ENCODE data around the gene MMP28.
"Not testable (repeated sequence)": the region's sequence is repeated elsewhere in the genome, so short reads cannot be mapped to it uniquely, and the experiment has no call there.

The MMP28 gene

GRCh38 chr17:35765756-35766488 lies 29.5 kb downstream of the MMP28 start:
- DNase-seq = no peak

DNA sequence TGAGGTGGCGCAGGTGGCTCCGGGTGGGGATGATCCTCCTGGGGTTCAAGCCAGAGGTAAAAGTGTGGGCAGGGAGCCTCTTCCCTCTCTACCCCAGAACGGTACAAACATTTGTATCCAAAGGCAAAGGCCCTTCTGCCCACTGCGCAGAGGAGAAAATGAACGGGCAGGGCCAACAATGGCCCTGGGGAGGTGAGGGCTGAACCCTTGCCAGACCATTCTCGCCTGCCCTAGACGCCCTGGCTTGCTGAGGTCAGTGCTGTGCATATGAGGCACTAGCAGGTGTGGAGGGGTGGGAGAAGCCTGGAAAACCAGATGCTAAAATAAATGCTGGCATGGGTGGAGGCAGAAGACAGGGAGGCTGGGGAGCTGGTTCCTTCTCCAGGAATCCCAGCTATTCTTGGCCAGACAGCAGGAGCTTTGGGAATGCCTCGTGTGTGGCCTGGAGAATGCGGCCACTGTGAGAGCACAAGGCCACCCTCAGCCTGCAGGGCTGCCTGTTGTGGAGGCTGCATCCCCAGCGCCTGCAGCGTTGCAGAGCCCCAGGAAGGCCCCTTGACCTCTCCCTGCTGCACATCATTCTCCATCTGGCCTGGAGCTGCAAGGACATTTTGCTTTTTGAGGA lies 30.2 kb downstream of the MMP28 start:
- no peak for DNase-seq

GRCh38 chr17:35764123-35764991 lies 31.1 kb downstream of the MMP28 start:
- DNase-seq = peak; percentile 78

DNA sequence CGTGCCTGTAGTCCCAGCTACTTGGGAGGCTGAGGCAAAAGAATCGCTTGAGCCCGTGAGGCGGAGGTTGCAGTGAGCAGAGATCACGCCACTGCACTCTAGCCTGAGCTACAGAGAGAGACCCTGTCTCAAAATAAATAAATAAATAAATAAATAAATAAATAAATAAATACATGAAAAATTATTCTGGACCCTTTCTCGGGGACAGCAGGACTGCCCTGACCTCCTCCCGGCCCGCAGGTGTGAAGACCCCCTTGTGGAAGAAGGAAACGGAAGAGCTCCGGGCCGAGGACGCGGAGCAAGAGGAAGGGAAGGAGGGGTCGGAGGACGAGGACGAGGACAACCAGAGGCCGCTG lies 31.7 kb downstream of the MMP28 start:
- DNase-seq = no peak

GRCh38 chr17:35761601-35762000 lies 33.8 kb downstream of the MMP28 start:
- DNase-seq = no peak

DNA sequence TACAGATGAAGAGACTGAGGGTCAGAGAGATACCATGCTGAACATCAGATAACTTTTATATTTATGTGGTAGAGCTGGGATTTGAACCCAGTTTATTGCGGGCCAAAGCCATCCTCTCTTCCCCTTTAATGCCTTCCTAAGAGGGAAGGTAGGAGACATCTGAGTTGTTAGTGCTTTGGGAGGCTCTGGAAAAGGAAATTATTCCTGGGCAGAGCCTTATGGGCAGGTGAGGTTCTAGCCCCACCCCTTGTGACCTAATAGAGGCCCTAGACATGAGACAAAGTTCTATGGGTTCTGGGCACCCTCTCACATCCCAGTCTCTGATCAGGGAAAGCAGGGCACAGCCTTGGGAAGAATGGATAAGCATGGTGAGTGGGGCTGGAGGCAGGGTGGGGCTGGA lies 34.9 kb downstream of the MMP28 start, which contains the start of gene C17orf50:
Gene C17orf50, plus strand, starts transcription at position 301 of the 400 bp plus-strand sequence. Its CDS starts 55 bp downstream, at position 356.
- DNase-seq = no peak

GRCh38 chr17:35757243-35757642 lies 38.2 kb downstream of the MMP28 start:
- no peak for DNase-seq

DNA sequence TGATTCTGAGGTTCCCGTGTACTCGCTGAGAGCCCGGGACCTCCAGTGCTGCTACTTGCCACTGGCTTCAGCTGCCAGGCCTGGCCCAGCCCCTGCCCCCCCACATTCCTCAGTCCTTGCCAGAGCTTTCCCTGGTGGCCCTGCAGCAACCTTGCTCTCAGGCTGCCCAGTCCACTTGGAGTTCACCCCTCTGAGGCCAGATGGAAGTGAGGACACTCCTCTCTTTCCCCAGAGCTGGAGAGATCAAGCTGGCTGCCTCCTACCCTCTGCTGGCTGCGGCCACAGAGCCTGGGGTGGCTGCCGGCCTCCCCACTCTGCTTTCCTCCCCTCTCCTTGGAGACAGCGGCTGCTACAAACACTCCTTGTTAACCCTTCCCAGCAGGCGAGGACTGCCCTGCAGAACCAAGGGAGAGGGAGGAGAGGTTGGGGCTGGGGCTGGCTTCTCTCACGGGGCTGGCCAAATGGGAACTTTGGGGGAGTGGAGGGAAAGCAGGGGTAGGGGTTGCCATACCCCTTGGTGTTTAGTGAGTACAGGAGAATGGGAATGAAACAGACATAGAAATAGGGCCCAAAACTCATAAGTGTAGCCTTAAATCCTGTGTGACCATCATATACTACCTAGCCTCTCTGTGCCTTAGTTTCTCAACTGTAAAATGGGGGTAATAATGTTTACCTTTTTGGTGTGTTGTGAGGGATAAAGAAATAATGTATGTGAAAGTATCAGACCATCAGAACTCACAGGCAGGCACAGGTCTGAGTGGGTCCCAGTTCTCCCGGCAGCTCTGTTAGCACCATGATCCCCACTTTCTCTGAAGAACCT lies 42.3 kb downstream of the MMP28 start, which contains the start of gene GAS2L2:
Gene GAS2L2, minus strand, starts transcription at position 295 of the 820 bp plus-strand sequence. CDS start 389 bp downstream, outside the sequence.
- DNase-seq = no peak

DNA sequence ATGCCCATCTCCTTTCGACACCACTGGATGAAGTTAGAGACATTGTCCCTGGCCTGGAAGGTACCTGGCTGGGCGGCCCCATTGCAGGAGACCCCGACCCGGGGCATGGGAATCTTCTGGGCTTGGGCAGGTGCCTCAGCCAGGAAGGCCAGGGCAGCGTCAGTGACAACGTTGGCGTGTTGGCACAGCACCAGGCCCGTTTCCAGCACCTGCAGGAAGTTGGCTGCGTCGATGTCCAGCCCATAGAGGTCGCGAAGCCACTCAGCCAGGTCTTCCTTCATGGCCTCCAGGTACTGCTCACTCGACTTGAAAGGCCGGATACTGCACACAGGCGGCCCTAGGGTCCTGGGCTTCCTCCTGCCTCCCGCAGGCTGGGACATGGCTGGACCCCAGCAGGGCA lies 43.0 kb downstream of the MMP28 start:
- DNase-seq = no peak

GRCh38 chr17:35751541-35751940 lies 43.9 kb downstream of the MMP28 start:
- not testable (repeated sequence) for DNase-seq

DNA sequence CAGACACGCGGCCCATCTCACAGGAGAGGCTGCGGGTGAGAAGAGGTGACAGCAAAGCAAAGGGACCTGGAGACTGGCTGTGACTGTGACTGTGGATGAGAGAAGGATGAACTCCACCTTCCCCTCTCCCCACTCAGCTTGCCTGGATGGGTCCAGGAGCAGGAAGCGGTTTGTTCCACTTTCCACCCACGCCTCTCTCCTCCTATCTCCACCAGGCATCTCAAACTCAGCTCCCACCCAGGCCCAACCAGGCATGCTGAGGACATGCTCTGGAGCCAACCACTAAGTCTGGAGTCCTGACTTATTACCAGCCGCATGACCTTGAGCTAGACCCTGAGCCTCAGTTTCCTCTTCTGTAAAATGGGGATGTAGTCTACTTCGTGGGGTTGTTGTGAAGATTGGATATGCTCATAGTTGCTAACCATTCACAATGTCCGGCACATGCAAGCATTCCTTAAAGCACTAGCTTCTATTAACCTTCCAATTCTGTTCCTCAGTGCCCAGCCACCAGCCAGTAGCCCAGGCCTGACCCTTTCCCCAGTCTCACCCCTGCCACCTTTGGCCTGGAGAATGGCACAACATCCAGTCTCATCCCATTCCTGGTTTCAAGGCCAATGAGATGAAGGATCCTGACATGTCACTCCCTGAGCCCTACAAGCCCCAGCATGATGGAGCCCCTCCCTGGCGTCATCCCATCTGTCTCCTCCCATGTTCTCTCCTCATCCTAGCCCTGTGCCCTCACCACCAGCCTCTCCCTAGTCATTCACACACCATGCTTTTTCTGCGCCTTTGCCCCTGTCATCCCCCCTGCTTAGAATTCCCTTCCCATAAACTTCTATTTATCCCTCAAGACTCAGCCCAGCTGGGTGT lies 44.7 kb downstream of the MMP28 start:
- DNase-seq = no peak

GRCh38 chr17:35749560-35750412 lies 45.7 kb downstream of the MMP28 start:
- no peak for DNase-seq

DNA sequence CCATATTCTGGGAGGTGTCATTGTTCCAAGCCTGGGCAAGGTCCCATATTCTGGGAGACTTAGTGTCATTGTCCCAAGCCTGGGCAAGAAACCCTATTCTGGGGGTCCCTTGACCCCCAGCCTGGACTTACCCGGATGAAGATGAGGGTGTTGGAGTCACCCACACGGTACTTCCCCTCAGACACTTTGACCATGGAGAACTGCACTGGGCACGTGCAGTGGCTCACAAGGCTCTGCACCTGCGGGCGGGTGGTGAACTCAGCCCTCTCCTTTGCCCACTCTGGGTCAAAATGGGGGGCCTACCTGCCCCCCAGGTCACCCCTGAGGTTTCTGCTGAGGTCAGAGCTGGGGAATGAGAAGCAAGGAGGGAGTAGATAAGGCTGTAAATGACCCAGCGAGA lies 46.5 kb downstream of the MMP28 start:
- DNase-seq = no peak

DNA sequence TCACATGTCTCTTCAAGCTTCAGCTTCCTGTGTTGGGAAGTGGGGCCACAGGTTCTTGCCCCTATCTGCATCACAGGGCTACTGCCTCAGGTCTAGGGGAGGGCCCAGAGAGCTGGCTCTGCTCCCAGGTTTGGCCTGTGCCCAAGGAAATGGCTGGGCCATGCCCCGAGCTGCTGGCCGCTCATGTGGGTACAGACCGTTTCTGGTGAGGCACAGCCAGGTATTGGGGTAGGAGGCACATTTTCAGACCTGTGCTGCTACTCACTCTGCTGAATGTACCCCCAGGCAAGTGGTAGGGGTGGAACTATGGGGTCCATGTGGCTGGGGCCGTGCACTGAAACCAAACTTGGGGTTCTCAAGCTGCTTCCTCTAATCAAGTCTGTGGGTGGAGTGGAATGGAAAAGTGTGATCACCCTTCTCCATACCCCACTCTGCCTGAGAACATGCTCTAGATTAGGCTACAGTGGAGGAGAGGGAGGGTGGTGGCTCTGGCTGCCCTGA lies 47.0 kb downstream of the MMP28 start:
- DNase-seq = no peak

DNA sequence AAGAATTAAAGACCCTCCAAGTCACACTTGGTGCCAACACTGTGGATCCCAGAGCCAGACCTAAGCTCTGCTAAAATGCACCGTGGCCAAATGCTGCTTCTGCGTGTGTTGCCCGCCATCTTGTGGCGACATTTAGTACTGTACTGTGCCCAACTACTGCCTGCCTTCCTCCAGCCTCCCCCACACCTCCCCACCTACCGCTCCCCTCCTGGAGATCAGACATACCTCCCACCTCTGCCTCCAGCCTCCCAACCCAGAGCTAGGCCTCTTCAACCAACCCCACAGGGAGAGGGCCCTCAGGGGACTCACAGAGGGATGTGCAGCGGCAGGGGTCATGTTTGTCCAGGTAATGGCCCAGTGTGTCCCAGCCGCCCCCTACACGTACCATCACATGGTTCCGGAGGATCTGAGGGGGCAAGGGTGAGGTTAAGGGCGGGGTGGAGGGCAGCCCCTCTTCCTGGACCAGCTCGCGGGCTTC lies 47.9 kb downstream of the MMP28 start:
- DNase-seq = peak; percentile 65

DNA sequence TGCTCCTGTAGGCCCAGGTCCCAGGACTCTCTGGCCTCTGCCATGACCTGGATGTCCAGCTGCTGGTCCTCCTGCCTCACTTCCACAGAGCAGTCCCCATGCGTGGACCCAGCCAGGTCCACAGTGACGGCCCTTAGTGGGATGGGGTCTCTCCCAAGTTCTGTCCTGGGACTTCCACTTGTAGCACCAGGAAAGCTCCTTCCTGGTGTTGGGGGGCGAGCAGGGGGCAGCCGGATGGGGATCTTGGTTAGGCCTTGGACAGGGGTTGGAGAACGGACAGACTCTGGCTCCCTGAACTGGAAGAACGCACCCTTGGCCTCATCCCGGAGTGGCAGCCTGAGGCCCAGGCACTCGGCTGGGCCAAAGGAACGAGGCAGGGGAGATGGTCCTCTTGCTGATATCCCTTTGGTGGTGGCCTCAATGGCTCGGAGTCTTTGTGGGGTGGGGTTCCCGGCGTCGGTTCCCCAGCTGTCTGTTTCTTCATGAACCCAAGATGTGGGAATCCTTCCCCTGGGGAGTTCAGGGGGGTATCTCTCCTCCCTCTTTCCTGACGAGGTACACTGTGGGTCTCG lies 49.6 kb downstream of the MMP28 start:
- DNase-seq = no peak

GRCh38 chr17:35745246-35745645 lies 50.2 kb downstream of the MMP28 start:
- DNase-seq = no peak

- no peak for DNase-seq
These were observed 50.6 kb downstream of the MMP28 start for GRCh38 chr17:35744830-35745229.

GRCh38 chr17:35743626-35744328 lies 51.7 kb downstream of the MMP28 start:
- no peak for DNase-seq
